ENCODE data around the gene GIMAP6. TPM values are rescaled to one million over a fixed set of nuclear protein-coding genes. Genes with fewer than 3 reads are reported as not detected.
"Not testable (repeated sequence)": the region's sequence is repeated elsewhere in the genome, so short reads cannot be mapped to it uniquely, and the experiment has no call there.

The GIMAP6 gene
- total and polyA plus RNA-seq, 3 donors from 2014 or later, result 3.9 to 16.2 (median 6.1) TPM

DNA sequence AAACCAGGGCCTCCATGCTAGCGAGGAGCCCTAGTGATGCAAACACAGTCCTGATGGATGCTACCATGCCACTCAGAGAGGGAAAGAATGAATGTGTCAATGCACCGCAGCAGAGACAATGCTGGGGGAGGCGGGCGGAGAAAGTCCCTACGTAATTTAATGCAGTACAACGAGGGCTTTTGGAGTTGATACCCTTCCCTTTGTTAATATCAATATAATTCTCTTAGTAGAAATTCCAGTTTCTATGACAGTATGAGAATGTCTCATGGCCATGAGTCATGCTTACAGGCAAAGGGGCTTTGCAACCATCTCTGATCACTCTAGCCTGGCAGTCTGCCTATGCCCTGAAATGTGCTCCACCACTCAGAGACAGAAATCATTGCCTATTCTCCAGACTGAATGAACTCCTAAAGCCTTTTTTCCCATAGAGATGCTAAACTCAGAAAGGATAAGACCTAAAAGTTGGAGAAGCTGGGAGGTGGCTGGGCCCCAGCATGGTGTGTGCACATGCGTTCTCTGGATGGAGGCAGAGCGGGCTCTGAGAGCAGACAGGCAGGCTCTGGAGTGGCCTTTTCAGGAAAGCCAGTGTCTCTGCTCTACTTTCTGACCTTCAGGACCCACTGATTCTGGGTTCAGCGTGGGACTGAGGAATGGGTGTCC, 33.0 kb upstream of the GIMAP6 start:
- no peak for TF ChIP-seq POLR2A (IDR thresholded peaks at IDR 0.05)
- TF ChIP-seq, protein P1, sequence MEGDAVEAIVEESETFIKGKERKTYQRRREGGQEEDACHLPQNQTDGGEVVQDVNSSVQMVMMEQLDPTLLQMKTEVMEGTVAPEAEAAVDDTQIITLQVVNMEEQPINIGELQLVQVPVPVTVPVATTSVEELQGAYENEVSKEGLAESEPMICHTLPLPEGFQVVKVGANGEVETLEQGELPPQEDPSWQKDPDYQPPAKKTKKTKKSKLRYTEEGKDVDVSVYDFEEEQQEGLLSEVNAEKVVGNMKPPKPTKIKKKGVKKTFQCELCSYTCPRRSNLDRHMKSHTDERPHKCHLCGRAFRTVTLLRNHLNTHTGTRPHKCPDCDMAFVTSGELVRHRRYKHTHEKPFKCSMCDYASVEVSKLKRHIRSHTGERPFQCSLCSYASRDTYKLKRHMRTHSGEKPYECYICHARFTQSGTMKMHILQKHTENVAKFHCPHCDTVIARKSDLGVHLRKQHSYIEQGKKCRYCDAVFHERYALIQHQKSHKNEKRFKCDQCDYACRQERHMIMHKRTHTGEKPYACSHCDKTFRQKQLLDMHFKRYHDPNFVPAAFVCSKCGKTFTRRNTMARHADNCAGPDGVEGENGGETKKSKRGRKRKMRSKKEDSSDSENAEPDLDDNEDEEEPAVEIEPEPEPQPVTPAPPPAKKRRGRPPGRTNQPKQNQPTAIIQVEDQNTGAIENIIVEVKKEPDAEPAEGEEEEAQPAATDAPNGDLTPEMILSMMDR (IDR thresholded peaks at IDR 0.05), result no peak
- Histone ChIP-seq H3K36me3 (ENCODE audit: low read depth, missing control alignments) (no peaks in the 10 kb centered on the region), H3K27me3 (no peaks in the 10 kb centered on the region), H3K4me3 (no peak overlapping the region), H3K27ac (no peak overlapping the region), H3K4me1 (no peaks in the 10 kb centered on the region), H3K9me3 (no peaks in the 10 kb centered on the region)
- no peak for DNase-seq
- WGBS, 2 donors, result 93 to 95% methylated on average over 8 to 9 of the region's 9 CpGs
- intact Hi-C loops (cut with DNase I; ENCODE audit: low total_unique reads), result no loop called here

DNA sequence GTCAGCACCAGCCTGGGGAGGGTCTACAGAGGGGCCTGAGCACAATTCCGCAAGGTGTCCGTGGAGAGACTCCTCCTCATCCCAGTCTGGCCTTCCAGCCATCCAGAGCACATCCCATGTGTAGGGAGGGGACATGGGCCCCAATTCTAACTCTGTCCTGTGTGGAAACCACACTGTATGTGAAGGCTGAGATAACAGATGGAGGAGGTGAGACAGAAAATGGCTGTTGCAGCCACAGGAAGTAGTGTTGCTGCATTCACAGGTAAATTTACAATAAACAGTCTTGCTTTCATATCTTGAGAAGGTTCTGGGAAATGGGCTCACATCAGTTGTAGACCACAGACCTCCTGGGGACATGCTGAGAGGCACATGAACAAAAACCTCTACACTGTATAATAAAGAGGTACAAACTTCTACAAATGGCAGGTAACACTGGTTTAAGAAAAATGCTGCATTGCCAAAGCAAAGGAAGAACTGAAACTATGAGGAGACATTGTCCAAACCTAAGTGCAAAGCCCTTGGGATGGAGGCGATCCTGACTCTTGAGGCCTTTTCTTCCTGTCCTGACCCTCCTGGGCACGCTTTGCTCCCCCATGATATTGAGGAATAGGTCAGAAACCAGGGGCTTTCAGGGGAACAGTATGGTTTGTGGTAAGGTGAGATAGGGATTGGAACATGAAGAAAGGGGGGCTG, 31.8 kb upstream of the GIMAP6 start:
- Histone ChIP-seq H3K9me3 (no peaks in the 10 kb centered on the region), H3K36me3 (ENCODE audit: low read depth, missing control alignments) (no peaks in the 10 kb centered on the region), H3K4me3 (no peak overlapping the region), H3K27ac (no peak overlapping the region), H3K27me3 (no peaks in the 10 kb centered on the region), H3K4me1 (no peaks in the 10 kb centered on the region)
- WGBS, 2 donors, result 82 to 86% methylated on average over 4 of the region's 4 CpGs
- intact Hi-C loops (cut with DNase I; ENCODE audit: low total_unique reads), result no loop called here
- DNase-seq, result no peak
- TF ChIP-seq POLR2A (IDR thresholded peaks at IDR 0.05), result no peak
- TF ChIP-seq, protein P1 (IDR thresholded peaks at IDR 0.05), result no peak

DNA sequence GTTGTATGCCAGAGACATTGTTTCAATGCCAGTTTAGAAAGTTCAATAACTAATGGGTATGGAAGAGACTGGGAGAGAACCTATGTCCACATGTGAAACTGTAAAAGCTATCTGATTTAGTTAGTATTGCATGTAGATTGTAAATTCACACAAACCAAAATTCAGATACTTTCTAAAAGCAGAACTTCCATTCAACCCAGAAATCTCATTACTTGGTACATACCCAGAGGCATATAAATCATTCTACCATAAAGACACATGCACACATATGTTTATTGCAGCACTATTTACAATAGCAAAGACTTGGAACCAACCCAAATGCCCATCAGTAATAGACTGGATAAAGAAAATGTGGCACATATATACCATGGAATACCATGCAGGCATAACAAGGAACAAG, 30.6 kb upstream of the GIMAP6 start:
- H3K4me3 ChIP-seq; H3K27me3 ChIP-seq; intact Hi-C loops (cut with DNase I; ENCODE audit: low total_unique reads); H3K36me3 ChIP-seq (ENCODE audit: low read depth, missing control alignments); H3K4me1 ChIP-seq; H3K9me3 ChIP-seq; H3K27ac ChIP-seq; DNase-seq: not testable (repeated sequence)

DNA sequence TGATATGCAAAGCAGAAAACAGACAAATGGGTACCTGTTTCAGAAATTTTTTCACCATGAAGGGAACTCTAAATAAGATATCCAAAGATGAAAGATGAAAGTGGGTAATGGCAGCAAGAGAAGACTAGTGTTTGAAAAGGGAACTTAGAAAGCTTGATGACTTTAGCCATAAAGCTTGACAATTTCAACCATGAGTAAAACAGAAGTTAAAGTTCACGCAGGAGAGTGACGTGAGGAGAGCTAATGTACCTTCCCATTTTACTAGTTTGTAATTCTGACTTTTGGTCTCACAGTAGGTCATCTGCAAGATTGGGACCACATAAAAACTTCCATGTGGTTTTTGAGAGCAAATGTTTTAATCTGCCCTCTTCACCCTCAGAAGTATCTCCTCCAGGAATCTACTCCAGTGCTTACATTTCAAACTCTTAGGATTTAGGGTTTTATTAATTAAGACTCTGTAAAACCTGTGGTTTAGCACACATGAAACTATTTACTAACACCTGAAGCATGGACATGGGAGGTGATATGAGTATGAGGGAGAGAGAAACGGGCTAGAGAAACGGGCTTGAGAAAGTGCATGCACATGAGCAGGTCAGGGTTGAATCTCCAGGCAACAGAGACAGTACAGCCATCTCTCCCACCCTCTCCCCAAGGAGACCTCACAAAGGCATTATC, 28.9 kb upstream of the GIMAP6 start:
- Histone ChIP-seq H3K4me1 (no peaks in the 10 kb centered on the region), H3K36me3 (ENCODE audit: low read depth, missing control alignments) (no peaks in the 10 kb centered on the region), H3K4me3 (no peak overlapping the region), H3K27ac (no peak overlapping the region), H3K27me3 (no peaks in the 10 kb centered on the region), H3K9me3 (no peaks in the 10 kb centered on the region)
- DNase-seq, result no peak
- 84 to 87% methylated on average over 4 of the region's 4 CpGs for WGBS, 2 donors
- TF ChIP-seq, protein P1 (IDR thresholded peaks at IDR 0.05), result no peak
- no peak for TF ChIP-seq POLR2A (IDR thresholded peaks at IDR 0.05)
- intact Hi-C loops (cut with DNase I; ENCODE audit: low total_unique reads), result no loop called here

DNA sequence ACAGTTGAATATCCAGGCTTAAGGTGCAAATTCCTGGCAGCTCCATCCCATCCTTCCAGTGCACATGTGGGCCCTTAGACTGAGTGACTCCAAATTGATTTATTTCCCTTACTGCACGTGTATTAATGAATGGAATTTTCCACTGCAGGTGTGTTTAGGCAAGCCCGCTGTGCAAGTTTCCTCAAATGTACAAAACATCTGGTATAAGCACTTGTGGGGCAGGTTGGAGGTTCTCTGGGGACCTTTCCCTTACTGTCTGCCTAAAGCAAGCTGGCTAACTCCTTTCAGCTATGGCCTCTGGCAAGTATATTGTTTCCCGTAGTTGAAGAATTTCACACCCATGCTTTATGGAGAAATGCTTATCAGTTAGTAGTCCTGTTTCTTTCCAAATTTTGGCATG, 25.3 kb upstream of the GIMAP6 start:
- intact Hi-C loops (cut with DNase I; ENCODE audit: low total_unique reads), result no loop called here
- H3K4me3 ChIP-seq, result no peak overlapping the region
- H3K27ac ChIP-seq, result no peak overlapping the region
- no peaks in the 10 kb centered on the region for H3K4me1 ChIP-seq
- DNase-seq, result no peak
- H3K36me3 ChIP-seq (ENCODE audit: low read depth, missing control alignments), result no peaks in the 10 kb centered on the region
- H3K27me3 ChIP-seq, result no peaks in the 10 kb centered on the region
- H3K9me3 ChIP-seq, result no peaks in the 10 kb centered on the region
- 74 to 94% methylated on average over 3 of the region's 3 CpGs for WGBS, 2 donors
- no peak for TF ChIP-seq POLR2A (IDR thresholded peaks at IDR 0.05)
- TF ChIP-seq, protein P1 (IDR thresholded peaks at IDR 0.05), result no peak
